RWPE2 (cell line): ENCODE data around the gene KRT80.

ENCODE experiments used
- ATAC-seq: fragments of 200-7000 bp; cut with Tn5 transposase; 3 replicates; pipeline ENCODE4 v1.9.1; 2021; ENCODE audit warnings: low read depth
- DNase-seq: peaks from one replicate; pipeline ENCODE4 v3.0.0-alpha.2; 2020; ENCODE audit warnings: low spot score
- H3K27ac ChIP-seq: fragments of 450-650 bp; 2 replicates; pipeline ENCODE4 v1.5.1; 2017; ENCODE audit warnings: mild to moderate bottlenecking; ENCODE audit not compliant: poor library complexity, severe bottlenecking
- H3K27me3 ChIP-seq: fragments of 250-450 bp; sonication (Bioruptor Pico); 2 replicates; pipeline ENCODE4 v1.5.1; 2021; ENCODE audit warnings: mild to moderate bottlenecking, moderate library complexity; ENCODE audit not compliant: insufficient read depth, poor library complexity, severe bottlenecking
- H3K36me3 ChIP-seq: fragments of 250-450 bp; sonication (Bioruptor Pico); 2 replicates; pipeline ENCODE4 v1.5.1; 2020; ENCODE audit warnings: low read depth, mild to moderate bottlenecking, moderate library complexity
- H3K4me1 ChIP-seq: fragments of 250-450 bp; sonication (Bioruptor Pico); 2 replicates; pipeline ENCODE4 v1.5.1; 2021; ENCODE audit warnings: mild to moderate bottlenecking, moderate library complexity; ENCODE audit not compliant: insufficient read depth, poor library complexity, severe bottlenecking
- H3K4me3 ChIP-seq: fragments of 250-450 bp; sonication (Bioruptor Pico); 2 replicates; pipeline ENCODE4 v1.5.1; 2021; ENCODE audit warnings: mild to moderate bottlenecking, moderate library complexity; ENCODE audit not compliant: severe bottlenecking
- H3K9me3 ChIP-seq: fragments of 250-450 bp; sonication (Bioruptor Pico); 2 replicates; pipeline ENCODE4 v1.5.1; 2021; ENCODE audit warnings: mild to moderate bottlenecking, moderate library complexity; ENCODE audit not compliant: severe bottlenecking
- TF ChIP-seq, protein P1 (sequence below): fragments of 450-650 bp; IDR thresholded peaks from one replicate; pipeline ENCODE4 v1.5.1; 2017; ENCODE audit warnings: mild to moderate bottlenecking, moderate library complexity; ENCODE audit not compliant: poor library complexity, severe bottlenecking

Gene KRT80

DNA sequence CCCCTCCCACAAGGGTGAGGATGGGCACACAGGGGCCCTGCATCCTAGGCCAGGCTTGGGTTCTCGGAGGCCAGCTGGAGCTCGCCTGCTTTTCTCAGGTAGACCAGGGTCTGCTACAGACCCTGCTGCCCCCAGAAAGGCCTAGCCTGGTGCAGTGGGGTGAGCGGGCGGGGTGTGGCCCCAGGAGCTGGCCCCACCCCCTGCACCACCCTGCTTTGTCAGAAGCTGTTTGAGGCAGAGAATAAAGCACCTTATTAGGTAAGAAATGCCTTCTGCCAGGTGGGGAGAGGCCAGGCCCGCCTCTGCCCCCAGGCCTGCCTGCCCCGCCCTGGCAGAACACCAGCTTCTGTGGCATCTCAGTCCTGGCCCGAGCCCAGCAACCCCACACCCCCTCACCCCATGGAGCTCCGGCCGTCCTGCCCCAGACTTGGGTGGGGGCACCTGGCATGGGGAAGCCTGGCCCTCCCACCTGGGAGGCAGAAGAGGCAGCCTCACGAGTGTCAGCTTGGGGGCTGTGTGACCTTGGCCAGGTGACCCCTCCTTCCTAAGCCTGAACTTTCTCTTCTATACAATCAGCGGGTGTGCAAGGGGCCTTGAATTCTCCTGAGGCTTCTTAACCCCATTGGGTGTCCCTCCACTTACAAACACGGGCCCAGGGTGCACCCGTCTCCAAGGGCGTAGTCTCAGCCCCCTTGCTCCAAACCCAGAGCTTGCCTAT lies 43.2 kb downstream of the KRT80 start:
- Histone ChIP-seq H3K27ac (peak overlapping the region; percentile 100), H3K36me3 (no peaks in the 10 kb centered on the region), H3K9me3 (no peaks in the 10 kb centered on the region), H3K4me1 (peaks cover 71% of the 10 kb centered on the region), H3K27me3 (no peaks in the 10 kb centered on the region), H3K4me3 (no peak overlapping the region)
- TF ChIP-seq, protein P1, sequence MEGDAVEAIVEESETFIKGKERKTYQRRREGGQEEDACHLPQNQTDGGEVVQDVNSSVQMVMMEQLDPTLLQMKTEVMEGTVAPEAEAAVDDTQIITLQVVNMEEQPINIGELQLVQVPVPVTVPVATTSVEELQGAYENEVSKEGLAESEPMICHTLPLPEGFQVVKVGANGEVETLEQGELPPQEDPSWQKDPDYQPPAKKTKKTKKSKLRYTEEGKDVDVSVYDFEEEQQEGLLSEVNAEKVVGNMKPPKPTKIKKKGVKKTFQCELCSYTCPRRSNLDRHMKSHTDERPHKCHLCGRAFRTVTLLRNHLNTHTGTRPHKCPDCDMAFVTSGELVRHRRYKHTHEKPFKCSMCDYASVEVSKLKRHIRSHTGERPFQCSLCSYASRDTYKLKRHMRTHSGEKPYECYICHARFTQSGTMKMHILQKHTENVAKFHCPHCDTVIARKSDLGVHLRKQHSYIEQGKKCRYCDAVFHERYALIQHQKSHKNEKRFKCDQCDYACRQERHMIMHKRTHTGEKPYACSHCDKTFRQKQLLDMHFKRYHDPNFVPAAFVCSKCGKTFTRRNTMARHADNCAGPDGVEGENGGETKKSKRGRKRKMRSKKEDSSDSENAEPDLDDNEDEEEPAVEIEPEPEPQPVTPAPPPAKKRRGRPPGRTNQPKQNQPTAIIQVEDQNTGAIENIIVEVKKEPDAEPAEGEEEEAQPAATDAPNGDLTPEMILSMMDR: no peak
- peak; percentile 41 for ATAC-seq
- peak; percentile 95 for DNase-seq

DNA sequence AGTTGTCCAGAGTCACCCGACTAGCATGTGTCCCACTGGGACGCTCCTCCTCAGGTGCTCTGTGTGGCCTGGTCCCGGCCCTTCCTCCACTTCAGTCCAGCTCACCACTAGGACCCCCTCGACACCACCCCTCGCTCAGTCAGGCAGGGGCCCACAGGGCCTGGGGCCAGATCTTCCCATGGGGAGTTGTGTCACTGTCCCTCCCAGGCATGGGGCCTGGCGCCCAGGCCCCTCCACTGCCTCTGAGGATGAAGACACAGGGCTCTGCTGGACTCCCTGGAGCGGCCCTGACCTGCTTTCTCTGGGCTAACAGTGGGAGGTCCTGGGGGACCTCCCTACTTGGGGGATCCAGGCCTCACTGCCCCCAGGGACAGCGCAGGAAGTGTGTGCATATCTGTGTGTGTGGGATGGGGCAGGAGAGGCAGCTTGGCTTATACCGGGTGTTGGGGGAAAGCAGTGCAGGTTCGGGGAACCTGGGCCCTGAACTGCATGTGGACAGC lies 43.8 kb downstream of the KRT80 start:
- DNase-seq: no peak
- Histone ChIP-seq H3K27me3 (no peaks in the 10 kb centered on the region), H3K27ac (peak overlapping the region; percentile 100), H3K9me3 (no peaks in the 10 kb centered on the region), H3K4me1 (peaks cover 75% of the 10 kb centered on the region), H3K36me3 (no peaks in the 10 kb centered on the region), H3K4me3 (no peak overlapping the region)
- TF ChIP-seq, protein P1: no peak
- peak; percentile 1 for ATAC-seq

DNA sequence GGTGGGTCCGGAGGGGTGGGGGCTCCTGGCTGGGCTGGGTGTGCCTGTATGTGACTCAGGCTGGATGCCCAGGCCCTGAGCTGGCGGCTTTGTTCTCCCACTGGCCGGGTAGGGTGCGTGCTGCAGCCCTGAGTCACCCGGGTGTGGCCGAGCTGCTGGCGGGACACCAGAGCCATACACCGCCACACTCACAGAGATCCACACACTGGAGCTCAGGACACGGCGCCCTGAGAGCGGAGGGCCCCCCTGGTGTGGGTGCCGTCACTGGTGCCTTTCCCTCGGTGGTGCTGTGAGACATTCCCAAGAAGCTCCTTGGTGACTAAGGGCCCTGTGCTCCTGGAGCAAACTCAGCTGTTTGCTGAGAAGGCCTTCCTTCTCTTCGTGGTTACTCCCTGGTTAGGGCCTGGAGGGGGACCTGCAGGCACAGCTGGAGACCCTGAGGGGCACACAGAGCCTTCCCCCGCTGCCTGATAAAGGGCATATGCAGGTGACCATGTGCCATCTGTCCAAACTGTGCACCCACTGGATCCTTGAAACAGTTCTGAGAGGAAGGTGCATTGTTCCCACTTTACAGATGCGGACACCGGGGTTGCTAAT lies 44.3 kb downstream of the KRT80 start:
- Histone ChIP-seq H3K4me1 (peaks cover 69% of the 10 kb centered on the region), H3K4me3 (peak overlapping the region; percentile 25), H3K27me3 (no peaks in the 10 kb centered on the region), H3K36me3 (no peaks in the 10 kb centered on the region), H3K27ac (peak overlapping the region; percentile 100), H3K9me3 (no peaks in the 10 kb centered on the region)
- TF ChIP-seq, protein P1: no peak
- peak; percentile 44 for ATAC-seq
- DNase-seq: peak; percentile 100

DNA sequence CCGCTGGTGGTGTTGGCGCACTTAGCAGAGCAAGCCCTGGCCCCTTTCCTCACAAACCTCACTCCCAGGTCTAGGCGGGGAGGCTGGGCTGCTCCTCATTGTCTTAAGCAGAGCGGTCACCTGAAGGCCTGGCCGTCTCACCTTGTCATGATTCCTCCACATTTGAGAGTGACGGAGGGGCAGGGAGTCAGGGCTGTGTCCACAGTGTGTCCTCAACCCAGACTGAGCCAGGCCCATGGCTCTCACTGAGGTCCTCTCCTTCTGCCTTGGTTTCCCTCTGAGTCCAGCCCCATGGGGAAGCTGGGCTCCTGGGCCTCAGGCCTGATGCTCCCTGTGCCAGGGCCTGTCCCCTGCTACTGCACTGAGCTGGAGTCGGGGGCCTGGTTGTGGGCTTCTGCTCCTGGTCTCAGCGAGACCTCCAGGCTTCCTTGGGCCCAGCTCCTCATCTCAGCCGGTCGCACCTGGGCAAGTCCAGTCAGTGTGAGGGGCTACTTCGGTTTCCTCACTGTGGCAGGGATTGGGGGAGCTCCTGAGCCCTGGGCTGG lies 44.9 kb downstream of the KRT80 start:
- ATAC-seq: no peak
- no peaks in the 10 kb centered on the region for H3K9me3 ChIP-seq
- peak overlapping the region; percentile 25 for H3K4me3 ChIP-seq
- TF ChIP-seq, protein P1: no peak
- H3K4me1 ChIP-seq: peaks cover 63% of the 10 kb centered on the region
- no peaks in the 10 kb centered on the region for H3K27me3 ChIP-seq
- DNase-seq: no peak
- H3K36me3 ChIP-seq: no peaks in the 10 kb centered on the region
- H3K27ac ChIP-seq: peak overlapping the region; percentile 100
